Ramos (cell line): ENCODE data around the gene USB1.

ENCODE experiments used
- in situ Hi-C: fragments of 300-500 bp; cut with MboI; formaldehyde crosslinking; loops from one replicate; pipeline ENCODE4 v1.14.3; 2022; ENCODE audit warnings: low sequenced_read_pairs; ENCODE audit not compliant: unreplicated experiment

Gene USB1

DNA sequence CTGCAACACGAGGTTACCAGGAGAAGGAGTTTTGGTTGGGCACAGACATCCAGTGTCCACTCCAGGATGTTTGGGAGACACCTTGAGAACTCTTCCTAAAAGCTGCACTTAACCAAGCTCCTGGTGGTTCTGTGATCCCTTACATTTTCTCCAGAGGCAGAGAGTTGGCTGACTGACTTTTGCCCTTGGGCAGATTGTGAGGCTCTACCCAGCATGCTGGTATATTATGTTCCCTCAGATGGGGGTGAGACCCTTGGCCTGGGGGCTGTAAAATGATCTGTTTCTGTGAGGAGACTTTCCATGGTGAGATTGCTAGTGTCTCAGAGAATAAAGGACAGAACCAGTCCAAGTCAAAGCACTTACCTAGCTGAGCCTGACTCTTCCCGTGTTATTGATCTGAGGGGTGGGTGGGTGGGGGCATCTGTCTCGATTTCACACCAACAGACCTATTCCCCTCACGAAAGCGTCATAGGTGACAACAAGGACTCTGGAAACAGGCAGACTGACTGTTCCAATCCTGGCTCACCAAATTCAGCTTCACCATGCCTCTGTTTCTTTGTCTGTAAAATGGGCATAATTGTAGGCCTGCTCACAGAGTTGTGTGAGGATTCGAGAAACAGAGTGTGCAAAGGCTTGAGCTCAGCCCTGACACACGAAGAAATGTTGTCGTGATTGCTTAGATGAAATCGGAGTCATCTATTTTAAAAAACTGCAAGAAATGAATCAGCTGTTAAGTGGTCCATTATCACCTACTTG lies 12.2 kb downstream of the USB1 start:
- in situ Hi-C loops, result no loop called here

GRCh38 chr16:58016840-58017446 lies 15.7 kb downstream of the USB1 start:
- in situ Hi-C loops, result no loop called here

GRCh38 chr16:58018803-58019202 lies 17.6 kb downstream of the USB1 start:
- in situ Hi-C loops, result no loop called here

DNA sequence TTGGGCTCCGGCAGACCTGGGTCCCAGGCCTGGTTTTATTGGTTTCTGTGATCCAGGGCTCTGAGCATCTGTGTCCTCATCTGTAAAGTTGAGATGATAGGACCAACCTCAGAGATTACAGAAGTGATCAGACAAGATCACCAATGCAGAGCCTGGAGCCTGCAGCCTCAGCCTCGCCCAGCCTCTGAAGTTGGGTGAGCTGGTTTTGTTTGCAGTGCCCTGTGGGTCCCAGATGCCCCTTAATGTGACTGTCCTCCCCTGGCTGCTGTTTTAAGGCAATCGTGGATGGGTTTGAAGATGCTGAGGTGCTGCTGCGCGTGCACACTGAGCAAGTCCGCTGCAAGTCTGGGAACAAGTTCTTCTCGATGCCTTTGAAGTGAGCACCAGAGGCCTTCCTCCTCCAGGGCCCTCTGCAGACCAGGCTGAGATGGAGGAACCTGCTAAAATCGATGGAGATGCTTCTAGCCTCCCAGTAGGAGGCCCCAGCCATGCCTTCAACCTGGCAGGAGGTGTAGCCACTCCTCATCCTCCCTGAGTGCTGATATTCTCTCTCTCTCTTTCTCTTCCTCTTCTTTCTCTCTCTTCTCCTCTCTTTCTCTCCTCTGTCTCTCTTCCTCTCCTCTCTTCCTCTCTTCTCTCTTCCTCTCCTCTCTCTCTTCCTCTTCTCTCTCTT lies 18.8 kb downstream of the USB1 start:
- in situ Hi-C loops, result no loop called here

DNA sequence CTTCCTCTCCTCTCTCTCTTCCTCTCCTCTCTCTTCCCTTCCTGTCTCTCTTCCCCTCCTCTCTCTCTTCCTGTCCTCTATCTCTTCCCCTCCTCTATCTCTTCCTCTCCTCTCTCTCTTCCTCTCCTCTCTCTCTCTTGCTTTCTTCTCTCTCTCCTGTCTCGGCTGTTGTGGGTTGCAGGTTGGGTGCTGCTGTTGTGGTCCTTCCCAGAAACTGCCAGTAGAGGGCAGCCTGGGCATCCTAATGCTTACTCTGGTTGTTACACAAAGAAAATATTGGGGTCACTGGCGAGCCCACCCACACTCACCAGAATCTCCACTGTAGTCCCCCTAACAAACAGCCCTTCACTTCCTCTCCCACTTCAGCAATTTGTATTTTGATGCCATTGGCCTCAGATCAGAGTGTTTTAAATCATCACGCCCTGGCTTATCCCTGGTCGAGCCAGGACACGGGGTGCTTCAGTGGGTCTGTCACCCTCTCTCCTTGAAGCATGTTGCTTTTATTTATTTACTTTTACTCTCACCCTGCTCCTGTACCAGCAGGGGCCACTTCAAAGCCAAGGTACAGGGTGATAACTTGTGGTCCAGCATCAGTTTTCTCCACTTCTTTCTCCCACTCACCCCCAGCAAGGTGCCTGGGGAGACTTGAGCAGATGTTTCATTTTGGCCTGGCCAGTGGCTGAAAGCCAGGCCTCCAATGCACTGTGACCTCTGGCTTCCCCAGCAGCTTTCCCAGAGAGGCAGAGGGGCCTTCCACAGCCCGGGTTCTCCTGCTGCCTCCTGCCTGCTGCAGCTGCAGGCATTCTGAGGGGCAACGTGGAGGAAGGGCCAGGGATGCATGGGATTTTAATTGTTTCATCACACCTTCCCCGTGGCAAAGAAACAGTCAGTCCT lies 19.7 kb downstream of the USB1 start:
- in situ Hi-C loops, result no loop called here

GRCh38 chr16:58021661-58022551 lies 20.7 kb downstream of the USB1 start:
- in situ Hi-C loops, result no loop called here

GRCh38 chr16:58022601-58023371 lies 21.6 kb downstream of the USB1 start:
- in situ Hi-C loops, result no loop called here

GRCh38 chr16:58024486-58025350 lies 23.5 kb downstream of the USB1 start:
- in situ Hi-C loops, result no loop called here

DNA sequence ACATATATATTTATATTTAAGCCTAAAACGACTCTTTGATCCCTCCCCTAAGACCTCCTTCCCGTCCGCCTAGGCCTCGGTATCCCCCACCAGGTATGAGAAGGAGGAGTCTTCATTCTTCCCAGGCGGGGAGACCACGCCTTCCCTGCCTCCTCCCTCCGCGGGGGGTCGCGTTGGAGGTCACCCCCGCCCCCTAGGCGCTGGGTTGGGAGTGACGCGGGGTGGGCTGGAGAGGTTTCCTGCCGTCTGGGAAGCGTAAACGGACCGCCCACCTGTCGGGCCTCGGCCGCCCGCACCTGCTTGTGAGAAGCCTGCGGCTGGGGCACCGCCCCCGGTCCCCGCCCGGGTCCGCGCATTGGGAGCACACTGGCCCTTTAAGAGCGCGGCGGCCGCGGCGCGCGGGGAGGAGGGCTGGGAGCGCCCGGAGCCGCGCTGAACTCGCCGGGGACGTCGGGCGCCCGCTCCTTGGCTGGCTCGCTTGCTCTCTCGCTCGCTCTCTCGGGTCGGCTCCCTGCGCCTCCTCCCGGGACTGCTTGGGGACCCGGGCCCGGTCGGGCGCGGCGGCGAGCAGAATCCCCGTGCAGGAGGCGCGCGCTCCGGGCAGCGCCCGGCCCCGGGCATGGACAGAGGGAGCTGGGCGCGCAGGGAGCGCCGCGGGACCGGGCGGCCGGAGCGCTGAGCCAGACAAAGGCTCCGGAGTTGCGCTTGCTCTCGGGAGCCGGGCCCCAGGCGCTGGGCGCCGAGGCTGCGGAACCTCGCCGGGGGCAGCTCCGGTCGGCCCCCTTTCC lies 24.3 kb downstream of the USB1 start, which contains the start of gene MMP15:
MMP15 (plus strand) TSS at position 404 of the 788 bp plus-strand sequence. CDS start 597 bp downstream, outside the sequence.
- in situ Hi-C loops, result no loop called here

DNA sequence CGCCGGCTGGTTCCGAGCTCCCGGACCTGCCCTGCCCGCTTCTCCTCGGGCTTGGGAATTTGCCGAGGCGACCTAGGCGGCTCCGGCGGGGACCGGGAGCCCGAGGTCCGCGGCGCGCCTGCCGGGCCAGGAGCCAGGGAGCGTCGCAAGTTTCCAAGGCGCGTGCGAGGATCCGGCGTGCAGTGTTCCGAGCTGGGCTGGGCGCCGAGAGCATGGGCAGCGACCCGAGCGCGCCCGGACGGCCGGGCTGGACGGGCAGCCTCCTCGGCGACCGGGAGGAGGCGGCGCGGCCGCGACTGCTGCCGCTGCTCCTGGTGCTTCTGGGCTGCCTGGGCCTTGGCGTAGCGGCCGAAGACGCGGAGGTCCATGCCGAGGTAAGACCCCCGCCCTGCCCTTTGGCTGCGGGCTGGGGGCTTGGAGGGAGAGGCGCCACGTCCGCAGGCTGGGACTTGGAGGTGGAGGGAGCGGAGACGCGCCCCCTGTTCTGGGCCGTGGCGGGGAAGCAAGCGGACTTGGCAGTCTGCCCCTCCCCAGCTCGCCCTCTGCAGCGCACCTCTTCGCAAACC lies 25.0 kb downstream of the USB1 start:
- in situ Hi-C loops, result no loop called here

- in situ Hi-C loops, result no loop called here
Observed at GRCh38 chr16:58026705-58027160, 25.5 kb downstream of the USB1 start.

DNA sequence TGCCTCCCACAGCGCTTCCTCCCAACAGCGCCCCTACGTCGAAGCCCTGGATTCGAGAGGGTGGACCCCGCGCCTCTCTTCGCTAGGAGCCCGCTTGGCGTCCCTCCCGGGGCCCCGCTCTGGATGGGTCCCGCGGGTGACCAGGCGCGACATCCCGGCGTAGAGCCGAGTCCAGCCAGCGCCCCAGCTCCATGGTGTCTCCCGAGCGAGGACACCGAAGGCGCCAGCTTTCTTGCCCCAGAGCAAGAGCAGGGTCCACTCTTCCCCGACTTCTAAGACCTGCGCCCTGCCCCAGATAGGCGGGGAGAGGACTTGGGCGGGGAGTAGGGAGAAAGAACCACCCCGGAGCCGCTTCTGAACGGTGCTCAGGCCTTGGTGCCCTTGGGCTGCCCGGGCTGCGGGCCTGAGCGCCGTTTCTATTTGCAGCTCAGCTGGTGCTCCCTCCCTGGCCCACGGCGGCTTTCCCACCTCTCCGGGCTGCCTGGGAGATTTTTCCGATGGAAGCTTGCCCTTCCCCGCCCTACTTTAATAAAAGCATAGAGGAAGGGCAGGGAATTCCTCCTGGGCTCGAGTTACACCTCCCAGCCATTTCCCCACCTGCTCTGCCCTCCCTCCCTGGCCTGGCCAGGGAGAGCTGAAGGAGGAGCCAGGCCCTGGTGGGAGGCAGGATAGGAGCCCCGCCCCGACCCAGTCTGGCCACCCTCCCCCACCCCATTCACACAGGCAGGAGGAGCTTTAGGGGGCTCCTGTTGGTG lies 26.1 kb downstream of the USB1 start:
- in situ Hi-C loops, result no loop called here

DNA sequence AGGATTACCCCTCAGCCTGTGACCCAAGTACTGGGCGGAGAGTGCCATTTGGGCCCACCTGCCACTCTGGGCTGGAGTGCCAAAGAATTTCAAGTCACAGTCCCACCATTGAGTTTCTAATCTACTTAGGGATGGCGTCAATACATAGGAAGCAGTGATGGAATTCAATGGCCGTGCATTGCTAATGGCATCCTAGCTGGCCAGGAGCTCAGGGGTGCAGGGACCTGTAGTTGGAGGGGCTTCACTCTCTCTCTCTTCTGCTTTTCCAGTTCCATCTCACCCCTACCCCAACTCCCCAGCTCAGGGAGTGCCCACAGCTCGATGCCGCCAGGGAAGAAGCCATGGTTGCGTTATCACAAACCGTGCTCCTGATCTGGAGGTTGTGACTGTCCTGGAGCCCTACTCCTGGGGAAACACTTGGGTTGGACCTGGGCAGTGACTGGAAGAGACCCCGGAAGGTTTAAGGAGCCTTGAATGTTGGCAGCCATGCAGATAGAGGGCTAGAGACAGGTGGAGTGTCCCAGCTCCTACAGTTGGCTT lies 26.8 kb downstream of the USB1 start:
- in situ Hi-C loops, result no loop called here

- in situ Hi-C loops, result no loop called here
Observed at GRCh38 chr16:58028541-58029070, 27.4 kb downstream of the USB1 start.

DNA sequence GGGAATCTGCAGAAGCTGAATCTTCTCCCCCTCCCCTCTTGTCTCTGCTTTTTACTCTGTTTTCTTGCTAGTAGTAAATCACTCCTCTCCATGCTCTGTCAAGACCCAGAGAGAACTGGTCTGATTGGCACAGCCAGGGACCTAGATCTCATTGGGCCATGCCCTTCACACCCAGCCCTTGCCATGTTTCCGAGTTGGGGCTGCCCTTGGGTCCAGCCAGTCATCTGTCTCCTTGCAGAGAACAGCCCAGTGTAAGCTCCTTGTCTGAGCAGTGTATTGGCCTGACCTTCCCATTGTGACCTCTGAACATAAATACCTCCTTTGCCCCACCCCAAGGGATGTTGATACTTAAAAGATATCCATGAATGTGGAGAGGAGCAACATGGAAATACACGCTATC lies 28.2 kb downstream of the USB1 start:
- in situ Hi-C loops, result no loop called here
